ENCODE measurements around the gene ERAL1.

Gene ERAL1

DNA sequence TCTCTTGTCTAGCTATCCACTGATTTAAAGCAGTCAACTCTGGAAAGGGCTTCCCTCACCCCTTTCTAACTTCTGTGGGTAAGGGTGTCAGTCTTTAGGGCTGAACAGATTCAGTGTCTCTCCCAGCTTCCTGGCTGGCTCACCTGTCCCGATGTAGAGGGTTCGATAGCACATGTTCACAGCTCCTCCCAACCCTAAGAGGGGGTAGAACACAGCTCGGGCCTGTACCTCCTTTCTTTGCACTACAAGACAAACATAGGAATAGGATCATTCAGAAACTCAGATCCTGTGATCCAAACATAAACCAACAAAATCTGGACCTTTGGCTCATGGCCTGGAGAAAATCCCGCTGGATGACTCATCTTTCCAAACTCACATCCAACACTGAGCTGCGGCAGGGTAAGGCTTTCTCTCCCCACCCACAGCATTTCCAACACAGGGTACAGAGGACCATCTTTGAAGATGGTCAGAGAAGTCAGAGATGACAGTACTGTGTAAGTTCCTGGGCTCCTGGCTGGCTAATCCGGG is 53.9 kb downstream of the ERAL1 start:
- ChIA-PET POLR2A (interaction anchor here (0.8 to 2.4 kb wide), 4 partner anchors 41 to 182 kb away, joined by 3 to 16 read pairs (median 5); partner anchors contain the start of genes FAM222B, PHF12 and TLCD1), CTCF (interaction anchor here (0.5 to 1.1 kb wide), 3 partner anchors 11 to 135 kb away, joined by 4 to 5 read pairs (median 4); partner anchors contain the start of gene FLOT2)
- DNase-seq (ENCODE audit: extremely low spot score) = no peak
- TF ChIP-seq ZNF384 (IDR thresholded peaks at IDR 0.05) (no peak), NFRKB (IDR thresholded peaks at IDR 0.05) (no peak), SP1 (IDR thresholded peaks at IDR 0.05) (no peak), FOXA1 (IDR thresholded peaks at IDR 0.05) (no peak), TARDBP (IDR thresholded peaks at IDR 0.05) (no peak), FOXM1 (IDR thresholded peaks at IDR 0.05; ENCODE audit: borderline replicate concordance) (no peak), ELF4 (IDR thresholded peaks at IDR 0.05) (no peak), CTBP1 (IDR thresholded peaks at IDR 0.05; ENCODE audit: borderline replicate concordance) (no peak), LEF1 (IDR thresholded peaks at IDR 0.05; ENCODE audit: borderline replicate concordance) (no peak), BHLHE40 (IDR thresholded peaks at IDR 0.05; ENCODE audit: borderline replicate concordance) (no peak), HDGF (IDR thresholded peaks at IDR 0.05; ENCODE audit: borderline replicate concordance) (no peak), ARNT (IDR thresholded peaks at IDR 0.05) (no peak)
- TF ChIP-seq, protein P1, sequence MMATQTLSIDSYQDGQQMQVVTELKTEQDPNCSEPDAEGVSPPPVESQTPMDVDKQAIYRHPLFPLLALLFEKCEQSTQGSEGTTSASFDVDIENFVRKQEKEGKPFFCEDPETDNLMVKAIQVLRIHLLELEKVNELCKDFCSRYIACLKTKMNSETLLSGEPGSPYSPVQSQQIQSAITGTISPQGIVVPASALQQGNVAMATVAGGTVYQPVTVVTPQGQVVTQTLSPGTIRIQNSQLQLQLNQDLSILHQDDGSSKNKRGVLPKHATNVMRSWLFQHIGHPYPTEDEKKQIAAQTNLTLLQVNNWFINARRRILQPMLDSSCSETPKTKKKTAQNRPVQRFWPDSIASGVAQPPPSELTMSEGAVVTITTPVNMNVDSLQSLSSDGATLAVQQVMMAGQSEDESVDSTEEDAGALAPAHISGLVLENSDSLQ (IDR thresholded peaks at IDR 0.05) = no peak

GRCh38 chr17:28910534-28910933 is 55.7 kb downstream of the ERAL1 start:
- TF ChIP-seq TARDBP (IDR thresholded peaks at IDR 0.05) (no peak), LEF1 (IDR thresholded peaks at IDR 0.05; ENCODE audit: borderline replicate concordance) (no peak), ARNT (IDR thresholded peaks at IDR 0.05) (no peak), ELF4 (IDR thresholded peaks at IDR 0.05) (no peak), HDGF (IDR thresholded peaks at IDR 0.05; ENCODE audit: borderline replicate concordance) (no peak), SP1 (IDR thresholded peaks at IDR 0.05) (no peak), FOXK2 (IDR thresholded peaks at IDR 0.05) (no peak), NFRKB (IDR thresholded peaks at IDR 0.05) (no peak), CTBP1 (IDR thresholded peaks at IDR 0.05; ENCODE audit: borderline replicate concordance) (no peak), FOXM1 (IDR thresholded peaks at IDR 0.05; ENCODE audit: borderline replicate concordance) (no peak), FOXA1 (IDR thresholded peaks at IDR 0.05) (no peak), ZNF384 (IDR thresholded peaks at IDR 0.05) (no peak)
- CTCF ChIA-PET = interaction anchor here (1.5 to 2.7 kb wide), 2 partner anchors 147 to 183 kb away, joined by 8 read pairs; no protein-coding TSS in a partner anchor
- DNase-seq (ENCODE audit: extremely low spot score) = no peak
- POLR2A ChIA-PET = interaction anchor here (0.7 to 1.5 kb wide), 3 partner anchors 12 to 166 kb away, joined by 3 read pairs; partner anchors contain the start of gene PHF12
